Adrenal gland (tissue), 12 donors: ENCODE measurements around the gene DPEP3. TPM values are rescaled to one million over a fixed set of nuclear protein-coding genes. Genes with fewer than 3 reads are reported as not detected.

Experiments
- DNase-seq, 7 donors: peaks; one replicate each; pipeline ENCODE4 v3.0.0-alpha.2; 2019 to 2020
- H3K27ac ChIP-seq, 5 donors: fragments of 200-600 bp; sonication (generic) in 4 of 5; 1 replicate in 3 of 5; 2 replicates in 2 of 5; pipeline versions ENCODE4 v1.5.1 to v1.8.0; 2016 to 2020; ENCODE audit warnings: mild to moderate bottlenecking in 1 of 5
- H3K27me3 ChIP-seq: fragments of 200-600 bp; 2 replicates; pipeline ENCODE4 v1.8.0; 2021
- H3K36me3 ChIP-seq, 2 donors: fragments of 200-600 bp; replicated peaks in 1 of 2; 1 replicate in 1 of 2; 2 replicates in 1 of 2; pipeline versions ENCODE4 v1.5.1 to v1.8.0; 2018 to 2022
- H3K4me1 ChIP-seq, 2 donors: fragments of 200-600 bp; replicated peaks in 1 of 2; 1 replicate in 1 of 2; 2 replicates in 1 of 2; pipeline versions ENCODE4 v1.5.1 to v1.8.0; 2018 to 2021
- H3K4me3 ChIP-seq, 4 donors: fragments of 200-600 bp; sonication (generic) in 3 of 4; one replicate each; pipeline ENCODE4 v1.5.1; 2016 to 2018
- H3K9me3 ChIP-seq, 3 donors: fragments of 200-600 bp; sonication (generic) in 1 of 3; replicated peaks in 1 of 3; 1 replicate in 2 of 3; 2 replicates in 1 of 3; pipeline versions ENCODE4 v1.5.1 to v1.8.0; 2016 to 2021
- CTCF ChIP-seq, 6 experiments: fragments of 450-650 bp in 4 of 6; fragments of 200-600 bp in 2 of 6; sonication (generic) in 1 of 6; IDR thresholded peaks; 1 replicate in 5 of 6; 2 replicates in 1 of 6; pipeline versions ENCODE4 v1.5.1 to v1.8.0; 2016 to 2021; ENCODE audit warnings: antibody characterized with exemption in 6 of 6, mild to moderate bottlenecking in 2 of 6, moderate library complexity in 1 of 6
- POLR2A ChIP-seq, 2 donors: fragments of 450-650 bp; IDR thresholded peaks; one replicate each; pipeline ENCODE4 v1.6.1; 2017; ENCODE audit warnings: antibody characterized with exemption in 2 of 2, mild to moderate bottlenecking in 2 of 2, moderate library complexity in 1 of 2
- WGBS, 4 donors: extraction: QIAGEN DNeasy Blood & Tissue Kit in 2 of 4; methylation state at CpG; one replicate each; pipeline versions ENCODE4 v1.1.5 to v1.1.7; 2013 to 2017; 5-methylcytosine and 5-hydroxymethylcytosine counted together
- intact Hi-C, 2 donors: fragments of 100-400 bp; cut with DNase I; formaldehyde crosslinking; loops; one replicate each; pipeline versions ENCODE4 v1.14.1 to v1.15.0; 2022 to 2023
- polyA plus RNA-seq, 3 donors: library from polyadenylated mRNA; stranded (reverse); fragments of 200-250 nt in 2 of 3; fragments of 350-450 nt in 1 of 3; fragmentation: Illumina TruSeq in 1 of 3; extraction: RNeasy Lipid Tissue Mini Kit (QIAGEN cat#74804) in 1 of 3; gene quantifications; one replicate each; pipeline ENCODE4 v1.2.3, GENCODE V29; 2013 to 2014
- total RNA-seq, 9 donors: library from RNA; depleted of rRNA in 4 of 9; stranded (reverse); fragments of >200 nt in 4 of 9; fragments of 120-200 nt in 1 of 9; fragmentation: NEBNext Ultra II Directional in 1 of 9; extraction: Animal tissue kit (Norgen Biotek cat#: 25700) in 1 of 9; gene quantifications; one replicate each; pipeline versions ENCODE4 v1.1.0 to v1.2.4, GENCODE V29; 2013 to 2023
- donor health status: healthy with polysubstance abuse.
- donor health status: Bipolar disorder and iron deficiency.
- donor health status: DM: yes; HTN: yes; CAD: no.
- donor health status: DM: no; HTN: no; CAD: no.
- donor health status: DM: no; HTN: no; CAD: no.
- donor health status: DM: yes; HTN: yes; CAD: no.

The DPEP3 gene
- total and polyA plus RNA-seq, 12 donors, result 0.07 to 0.32 (median 0.11) TPM; not detected in 8

DNA sequence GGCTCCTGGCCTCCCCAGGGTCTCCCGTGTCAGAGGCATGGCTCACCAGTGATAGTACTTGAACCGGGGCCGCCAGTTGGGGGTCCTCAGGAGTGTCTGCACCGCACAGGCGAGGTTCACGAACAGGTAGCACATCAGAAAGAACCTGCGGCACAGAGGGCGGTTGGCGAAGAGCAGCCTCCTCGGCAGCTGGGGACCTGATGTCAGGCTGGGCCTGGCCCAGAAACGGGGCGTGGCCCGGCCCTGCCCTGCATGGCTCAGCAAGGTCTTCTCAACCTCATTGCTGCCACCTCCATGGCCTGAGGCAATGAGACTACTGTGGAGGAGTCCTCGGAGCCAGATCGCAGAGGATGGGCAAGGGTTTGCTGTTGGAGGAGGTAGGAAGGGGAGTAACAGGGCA lies 32.3 kb downstream of the DPEP3 start:
- TF ChIP-seq POLR2A (IDR thresholded peaks at IDR 0.05) (no peak), CTCF (IDR thresholded peaks at IDR 0.05) (no peak)
- no peak overlapping the region for H3K4me3 ChIP-seq
- peaks cover 8 to 28% of the 10 kb centered on the region in 2 donors for H3K4me1 ChIP-seq
- H3K27me3 ChIP-seq, result no peaks in the 10 kb centered on the region
- no peak for DNase-seq
- no peaks in the 10 kb centered on the region for H3K9me3 ChIP-seq
- intact Hi-C loops, result no loop called here
- H3K36me3 ChIP-seq, result peaks cover 0 to 83% of the 10 kb centered on the region in 2 donors
- WGBS, 4 donors, result 90 to 93% (median 91%) methylated on average over 11 to 15 of the region's 15 CpGs
- peak overlapping the region in 1 of 5 donors; percentile 45 for H3K27ac ChIP-seq

DNA sequence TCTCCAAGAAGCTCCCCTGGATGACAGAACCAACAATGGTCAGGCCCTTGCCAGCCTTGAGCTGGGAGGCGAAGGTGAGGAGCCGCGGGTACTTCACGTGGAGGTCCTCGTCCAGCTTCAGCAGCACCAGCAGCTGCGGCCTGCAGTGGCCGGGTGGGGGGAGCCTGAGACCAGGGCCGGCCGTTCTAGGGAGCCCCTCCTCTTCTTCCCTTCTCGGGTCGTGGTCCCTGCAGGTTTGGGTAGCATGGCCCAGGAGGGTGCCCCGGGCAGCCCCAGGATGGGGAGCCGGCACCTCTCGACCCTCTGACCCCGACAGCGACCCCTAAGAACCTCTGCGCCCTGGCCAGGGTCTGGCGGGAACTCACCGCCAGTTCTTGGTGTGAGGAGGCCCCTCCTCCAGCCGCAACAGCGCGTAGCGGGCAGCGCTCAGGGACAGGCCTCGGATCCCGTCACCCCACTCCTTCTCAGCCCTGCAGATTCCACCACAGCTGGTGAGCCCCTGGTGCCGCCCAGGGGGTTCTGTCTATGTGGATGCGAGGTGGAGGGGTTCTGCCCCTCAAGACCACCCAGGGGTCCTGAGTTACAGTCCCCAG lies 33.2 kb downstream of the DPEP3 start:
- H3K4me1 ChIP-seq, result peaks cover 8 to 27% of the 10 kb centered on the region in 2 donors
- intact Hi-C loops, result no loop called here
- TF ChIP-seq POLR2A (IDR thresholded peaks at IDR 0.05) (no peak), CTCF (IDR thresholded peaks at IDR 0.05) (no peak)
- no peak overlapping the region for H3K4me3 ChIP-seq
- peak overlapping the region in 1 of 5 donors; percentile 45 for H3K27ac ChIP-seq
- no peak for DNase-seq
- WGBS, 4 donors, result 90 to 92% (median 92%) methylated on average over 17 to 28 of the region's 28 CpGs; no CpG with 5 or more reads in 1 of the 4 donors
- no peaks in the 10 kb centered on the region for H3K9me3 ChIP-seq
- peaks cover 0 to 83% of the 10 kb centered on the region in 2 donors for H3K36me3 ChIP-seq
- H3K27me3 ChIP-seq, result no peaks in the 10 kb centered on the region

GRCh38 chr16:67946128-67946569 lies 34.1 kb downstream of the DPEP3 start:
- no peak for DNase-seq
- H3K27me3 ChIP-seq, result no peaks in the 10 kb centered on the region
- peaks cover 0 to 18% of the 10 kb centered on the region in 2 donors for H3K4me1 ChIP-seq
- H3K9me3 ChIP-seq, result no peaks in the 10 kb centered on the region
- intact Hi-C loops, result no loop called here
- no peak overlapping the region for H3K4me3 ChIP-seq
- WGBS, 4 donors, result 89 to 95% (median 94%) methylated on average over 5 to 20 of the region's 20 CpGs
- H3K36me3 ChIP-seq, result peaks cover 0 to 74% of the 10 kb centered on the region in 2 donors
- peak overlapping the region in 1 of 5 donors; percentile 67 for H3K27ac ChIP-seq
- TF ChIP-seq CTCF (IDR thresholded peaks at IDR 0.05) (no peak), POLR2A (IDR thresholded peaks at IDR 0.05) (no peak)

GRCh38 chr16:67945392-67945933 lies 34.8 kb downstream of the DPEP3 start:
- peak in 1 of 7 donors; percentile 55 for DNase-seq
- peak overlapping the region in 1 of 5 donors; percentile 67 for H3K27ac ChIP-seq
- TF ChIP-seq CTCF (IDR thresholded peaks at IDR 0.05), result no peak
- TF ChIP-seq POLR2A (IDR thresholded peaks at IDR 0.05), result no peak
- H3K4me1 ChIP-seq, result peaks cover 0 to 17% of the 10 kb centered on the region in 2 donors
- WGBS, 4 donors, result 80 to 92% (median 87%) methylated on average over 10 to 24 of the region's 24 CpGs
- no peak overlapping the region for H3K4me3 ChIP-seq
- peaks cover 0 to 67% of the 10 kb centered on the region in 2 donors for H3K36me3 ChIP-seq
- intact Hi-C loops, result no loop called here
- H3K27me3 ChIP-seq, result no peaks in the 10 kb centered on the region
- H3K9me3 ChIP-seq, result no peaks in the 10 kb centered on the region
